ENCODE results near the gene SPATA46.

DNA sequence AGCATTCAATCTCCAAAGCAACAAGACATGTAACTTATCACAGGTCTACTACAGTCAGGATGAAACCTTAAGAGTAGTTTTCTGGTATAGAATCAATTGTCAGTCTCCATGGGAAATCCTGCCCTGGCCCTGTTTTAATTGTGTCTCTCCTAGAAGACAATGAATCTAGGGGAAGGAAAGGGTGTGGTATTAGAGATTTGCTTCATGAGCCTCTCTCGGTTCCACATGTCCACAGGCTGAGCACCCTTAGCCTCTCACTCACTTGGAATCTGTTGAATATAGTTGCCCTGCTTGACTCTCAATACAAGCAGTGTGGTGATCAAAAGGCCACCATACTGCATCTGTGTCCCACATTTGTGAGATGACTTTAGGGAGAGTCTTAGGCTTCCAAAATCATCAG is 17.7 kb downstream of the SPATA46 start:
- TF ChIP-seq, protein P1, sequence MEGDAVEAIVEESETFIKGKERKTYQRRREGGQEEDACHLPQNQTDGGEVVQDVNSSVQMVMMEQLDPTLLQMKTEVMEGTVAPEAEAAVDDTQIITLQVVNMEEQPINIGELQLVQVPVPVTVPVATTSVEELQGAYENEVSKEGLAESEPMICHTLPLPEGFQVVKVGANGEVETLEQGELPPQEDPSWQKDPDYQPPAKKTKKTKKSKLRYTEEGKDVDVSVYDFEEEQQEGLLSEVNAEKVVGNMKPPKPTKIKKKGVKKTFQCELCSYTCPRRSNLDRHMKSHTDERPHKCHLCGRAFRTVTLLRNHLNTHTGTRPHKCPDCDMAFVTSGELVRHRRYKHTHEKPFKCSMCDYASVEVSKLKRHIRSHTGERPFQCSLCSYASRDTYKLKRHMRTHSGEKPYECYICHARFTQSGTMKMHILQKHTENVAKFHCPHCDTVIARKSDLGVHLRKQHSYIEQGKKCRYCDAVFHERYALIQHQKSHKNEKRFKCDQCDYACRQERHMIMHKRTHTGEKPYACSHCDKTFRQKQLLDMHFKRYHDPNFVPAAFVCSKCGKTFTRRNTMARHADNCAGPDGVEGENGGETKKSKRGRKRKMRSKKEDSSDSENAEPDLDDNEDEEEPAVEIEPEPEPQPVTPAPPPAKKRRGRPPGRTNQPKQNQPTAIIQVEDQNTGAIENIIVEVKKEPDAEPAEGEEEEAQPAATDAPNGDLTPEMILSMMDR (IDR thresholded peaks at IDR 0.05) = no peak
- no peak for TF ChIP-seq POLR2A (IDR thresholded peaks at IDR 0.05)
